Endothelial cell of umbilical vein (primary cell): ENCODE data around the gene LHFPL2.
"Not testable (repeated sequence)": the region's sequence is repeated elsewhere in the genome, so short reads cannot be mapped to it uniquely, and the experiment has no call there.

Source experiments
- CTCF ChIP-seq, 2 donors: IDR thresholded peaks; 1 replicate in 1 of 2; 2 replicates in 1 of 2; pipeline ENCODE4 v1.5.1; 2011; ENCODE audit warnings: low read length in 2 of 2, mild to moderate bottlenecking in 2 of 2, moderate library complexity in 2 of 2, control low read depth in 1 of 2, inconsistent platforms in 1 of 2, low read depth in 1 of 2; ENCODE audit not compliant: insufficient read depth in 1 of 2; ENCODE audit errors: extremely low read depth in 1 of 2
- EZH2 ChIP-seq: IDR thresholded peaks from 2 replicates; pipeline ENCODE4 v1.6.1; 2012; ENCODE audit warnings: borderline replicate concordance, low read depth, mild to moderate bottlenecking, moderate library complexity, low read length, inconsistent platforms; ENCODE audit not compliant: severe bottlenecking
- JUN ChIP-seq: IDR thresholded peaks from 2 replicates; pipeline ENCODE4 v1.6.1; 2011; ENCODE audit warnings: borderline replicate concordance, low read depth; ENCODE audit not compliant: insufficient read length, insufficient read depth
- MAX ChIP-seq: IDR thresholded peaks from 2 replicates; pipeline ENCODE4 v1.6.1; 2011; ENCODE audit not compliant: insufficient read depth, insufficient read length
- POLR2A ChIP-seq: IDR thresholded peaks from 2 replicates; pipeline ENCODE4 v1.6.1; 2012; ENCODE audit warnings: low read depth, mild to moderate bottlenecking, control low read depth, low read length
- POLR2AphosphoS5 ChIP-seq: IDR thresholded peaks from 2 replicates; pipeline ENCODE4 v1.6.1; 2012; ENCODE audit warnings: low read depth, mild to moderate bottlenecking, control low read depth, low read length, moderate library complexity; ENCODE audit not compliant: insufficient read depth

GRCh38 chr5:78687514-78687913 lies 38.9 kb upstream of the LHFPL2 start:
- TF ChIP-seq POLR2AphosphoS5; CTCF (IDR thresholded peaks at IDR 0.05; ENCODE audit: extremely low read depth in 1 of 2, insufficient read depth in 1 of 2, low read depth in 1 of 2, low read length in 2 of 2); POLR2A; JUN; EZH2; MAX: not testable (repeated sequence)
